Lower leg skin (tissue), 4 donors: Measurements from ENCODE around the gene UBE2L6. TPM values are rescaled to one million over a fixed set of nuclear protein-coding genes. Genes with fewer than 3 reads are reported as not detected.

Source experiments
- DNase-seq, 2 donors: peaks; one replicate each; pipeline ENCODE4 v3.0.0-alpha.2; 2019; ENCODE audit warnings: low spot score in 2 of 2
- H3K4me3 ChIP-seq: fragments of 200-600 bp; sonication (generic); 2 replicates; pipeline ENCODE4 v1.5.1; 2017; ENCODE audit warnings: mild to moderate bottlenecking, low read depth; ENCODE audit not compliant: poor library complexity, severe bottlenecking
- POLR2A ChIP-seq, 2 donors: fragments of 450-650 bp; IDR thresholded peaks; one replicate each; pipeline ENCODE4 v1.6.1; 2016 to 2017; ENCODE audit warnings: antibody characterized with exemption in 2 of 2, mild to moderate bottlenecking in 1 of 2, moderate library complexity in 1 of 2
- WGBS, 2 donors: methylation state at CpG; one replicate each; pipeline ENCODE4 v1.1.5; 2018; 5-methylcytosine and 5-hydroxymethylcytosine counted together
- intact Hi-C: fragments of 100-400 bp; cut with DNase I; formaldehyde crosslinking; loops from one replicate; pipeline ENCODE4 v1.15.0; 2023; ENCODE audit warnings: low total_unique reads
- total RNA-seq, 4 donors: library from RNA; depleted of rRNA; stranded (reverse); fragments of >200 nt; gene quantifications; one replicate each; pipeline ENCODE4 v1.1.0, GENCODE V29; 2016
- TF ChIP-seq, protein P1 (sequence below), 3 donors: fragments of 450-650 bp; IDR thresholded peaks; one replicate each; pipeline ENCODE4 v1.5.1; 2016; ENCODE audit warnings: antibody characterized with exemption in 3 of 3, mild to moderate bottlenecking in 3 of 3, moderate library complexity in 2 of 3

The UBE2L6 gene
- total RNA-seq, 4 donors from 2014 or later = 14.5 to 31.0 (median 19.9) TPM

DNA sequence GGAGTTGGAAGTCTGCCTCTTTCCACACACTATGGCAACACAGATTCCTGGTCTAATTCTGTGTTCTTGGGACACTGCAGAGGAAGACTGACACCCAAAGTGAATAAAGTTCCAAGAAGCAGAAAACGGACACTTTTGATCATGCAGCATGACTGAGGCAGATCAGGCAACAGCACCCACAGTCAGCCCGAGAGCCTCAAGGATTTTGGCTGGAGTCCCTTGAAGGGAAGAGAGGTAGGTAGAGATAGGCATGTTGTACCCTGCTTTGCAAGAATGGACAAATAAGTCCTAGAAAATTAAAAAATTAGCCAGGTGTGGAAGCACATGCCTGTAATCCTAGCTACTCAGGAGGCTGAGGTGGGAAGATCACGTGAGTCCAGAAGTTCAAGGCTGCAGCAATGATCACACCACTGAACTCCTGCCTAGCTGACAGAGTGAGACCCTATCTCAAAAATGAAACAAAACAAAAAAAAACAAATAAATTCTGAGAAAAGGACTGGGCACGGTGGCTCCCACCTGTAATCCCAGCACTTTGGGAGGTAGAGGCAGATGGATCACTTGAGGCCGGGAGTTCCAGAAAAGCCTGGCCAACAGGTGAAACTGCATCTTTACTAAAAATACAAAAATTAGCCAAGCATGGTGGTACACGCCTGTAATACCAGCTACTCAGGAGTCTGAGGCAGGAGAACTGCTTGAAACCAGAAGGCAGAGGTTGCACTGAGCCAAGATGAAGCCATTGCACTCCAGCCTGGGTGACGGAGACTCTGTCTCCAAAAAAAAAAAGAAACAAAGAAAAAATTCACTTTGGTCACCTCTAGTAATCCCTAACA is 58.9 kb downstream of the UBE2L6 start:
- WGBS, 2 donors = 71 to 82% methylated on average over 7 of the region's 7 CpGs
- H3K4me3 ChIP-seq = no peak overlapping the region
- DNase-seq = no peak
- intact Hi-C loops = no loop called here
- TF ChIP-seq, protein P1, sequence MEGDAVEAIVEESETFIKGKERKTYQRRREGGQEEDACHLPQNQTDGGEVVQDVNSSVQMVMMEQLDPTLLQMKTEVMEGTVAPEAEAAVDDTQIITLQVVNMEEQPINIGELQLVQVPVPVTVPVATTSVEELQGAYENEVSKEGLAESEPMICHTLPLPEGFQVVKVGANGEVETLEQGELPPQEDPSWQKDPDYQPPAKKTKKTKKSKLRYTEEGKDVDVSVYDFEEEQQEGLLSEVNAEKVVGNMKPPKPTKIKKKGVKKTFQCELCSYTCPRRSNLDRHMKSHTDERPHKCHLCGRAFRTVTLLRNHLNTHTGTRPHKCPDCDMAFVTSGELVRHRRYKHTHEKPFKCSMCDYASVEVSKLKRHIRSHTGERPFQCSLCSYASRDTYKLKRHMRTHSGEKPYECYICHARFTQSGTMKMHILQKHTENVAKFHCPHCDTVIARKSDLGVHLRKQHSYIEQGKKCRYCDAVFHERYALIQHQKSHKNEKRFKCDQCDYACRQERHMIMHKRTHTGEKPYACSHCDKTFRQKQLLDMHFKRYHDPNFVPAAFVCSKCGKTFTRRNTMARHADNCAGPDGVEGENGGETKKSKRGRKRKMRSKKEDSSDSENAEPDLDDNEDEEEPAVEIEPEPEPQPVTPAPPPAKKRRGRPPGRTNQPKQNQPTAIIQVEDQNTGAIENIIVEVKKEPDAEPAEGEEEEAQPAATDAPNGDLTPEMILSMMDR (IDR thresholded peaks at IDR 0.05) = no peak
- no peak for TF ChIP-seq POLR2A (IDR thresholded peaks at IDR 0.05)

DNA sequence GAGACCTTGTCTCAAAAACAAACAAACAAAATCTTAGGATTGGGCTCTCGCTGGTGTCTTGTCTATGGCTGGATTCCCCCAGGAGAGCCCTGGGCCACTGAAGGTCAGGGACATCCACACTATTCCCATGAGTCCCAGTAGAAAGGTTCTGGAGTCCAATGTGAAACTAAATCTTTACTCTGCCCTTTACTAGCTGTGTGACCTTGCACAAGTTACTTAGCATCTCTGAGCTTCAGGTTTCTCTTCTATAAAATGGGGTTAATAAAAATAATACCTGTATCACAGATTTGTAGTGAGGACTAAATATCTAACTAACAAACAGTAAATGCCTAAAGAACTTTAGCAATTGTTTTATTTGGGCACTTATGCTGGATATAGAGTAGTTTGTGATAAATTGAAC is 61.0 kb downstream of the UBE2L6 start:
- intact Hi-C loops = no loop called here
- whole genome bisulfite sequencing, 2 donors = 88 to 95% methylated on average over 1 of the region's 1 CpG
- TF ChIP-seq POLR2A (IDR thresholded peaks at IDR 0.05) = no peak
- TF ChIP-seq, protein P1 (IDR thresholded peaks at IDR 0.05) = no peak
- DNase-seq = no peak
- no peak overlapping the region for H3K4me3 ChIP-seq

DNA sequence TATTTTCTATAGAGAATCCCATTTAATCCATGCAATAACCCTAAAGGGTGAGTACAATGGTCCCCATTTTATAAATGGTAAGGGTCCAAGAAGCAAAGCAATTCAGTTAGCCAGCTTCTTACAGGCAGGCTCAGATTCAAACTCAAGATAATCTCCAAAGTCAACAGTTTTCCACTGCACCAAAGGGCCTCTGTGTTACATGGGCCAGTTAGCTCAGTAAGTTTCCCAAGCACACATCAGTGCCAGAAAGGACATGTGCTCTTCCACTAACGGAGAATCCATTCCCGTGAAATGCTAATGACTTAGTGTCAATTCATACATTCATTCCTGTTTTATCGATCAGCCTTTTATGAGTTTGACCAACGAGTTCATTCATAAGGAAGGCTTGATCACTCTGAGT is 63.0 kb downstream of the UBE2L6 start:
- intact Hi-C loops = no loop called here
- H3K4me3 ChIP-seq = no peak overlapping the region
- WGBS, 2 donors = 82 to 87% methylated on average over 4 of the region's 4 CpGs
- TF ChIP-seq, protein P1 (IDR thresholded peaks at IDR 0.05) = no peak
- no peak for TF ChIP-seq POLR2A (IDR thresholded peaks at IDR 0.05)
- no peak for DNase-seq

DNA sequence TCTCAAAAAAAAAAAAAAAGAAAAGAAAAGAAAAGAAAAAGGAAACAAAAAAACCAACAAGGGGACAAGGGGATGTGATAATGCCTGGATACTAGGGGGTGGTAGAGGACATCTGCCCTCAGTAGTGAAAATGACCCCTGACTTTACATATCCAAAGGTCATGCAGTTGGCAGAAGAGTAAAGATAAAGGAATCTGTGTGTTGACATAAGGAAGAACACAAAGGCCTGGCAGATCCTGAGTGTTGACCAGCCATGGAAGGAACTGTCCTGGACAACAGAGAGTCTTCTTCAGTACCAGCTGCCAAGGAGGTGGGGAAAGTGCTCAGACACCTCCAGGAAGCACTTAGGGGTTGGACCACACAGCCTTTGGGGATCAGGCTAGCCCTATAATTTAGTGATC is 64.6 kb downstream of the UBE2L6 start:
- no peak overlapping the region for H3K4me3 ChIP-seq
- intact Hi-C loops = no loop called here
- no peak for TF ChIP-seq POLR2A (IDR thresholded peaks at IDR 0.05)
- TF ChIP-seq, protein P1 (IDR thresholded peaks at IDR 0.05) = no peak
- DNase-seq = no peak

DNA sequence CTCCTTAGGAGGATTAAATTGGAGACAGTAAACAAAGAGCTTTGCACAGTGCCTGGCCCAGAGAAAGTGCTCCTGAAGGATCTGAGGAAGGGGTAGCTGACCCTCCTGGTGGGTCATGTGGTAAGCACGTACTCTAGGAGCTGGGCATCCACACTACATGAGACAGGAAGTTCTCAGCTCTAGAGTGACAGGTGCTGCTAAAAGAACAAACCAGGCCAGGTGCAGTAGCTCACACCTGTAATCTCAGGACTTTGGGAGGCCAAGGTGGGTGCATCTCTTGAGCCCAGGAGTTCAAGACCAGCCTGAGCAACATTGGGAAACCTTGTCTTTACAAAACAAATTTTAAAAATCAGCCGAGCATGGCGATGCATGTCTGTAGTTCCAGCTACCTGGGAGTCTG is 65.1 kb downstream of the UBE2L6 start:
- intact Hi-C loops = no loop called here
- WGBS, 2 donors = 89 to 96% methylated on average over 3 of the region's 3 CpGs
- TF ChIP-seq, protein P1 (IDR thresholded peaks at IDR 0.05) = no peak
- TF ChIP-seq POLR2A (IDR thresholded peaks at IDR 0.05) = no peak

DNA sequence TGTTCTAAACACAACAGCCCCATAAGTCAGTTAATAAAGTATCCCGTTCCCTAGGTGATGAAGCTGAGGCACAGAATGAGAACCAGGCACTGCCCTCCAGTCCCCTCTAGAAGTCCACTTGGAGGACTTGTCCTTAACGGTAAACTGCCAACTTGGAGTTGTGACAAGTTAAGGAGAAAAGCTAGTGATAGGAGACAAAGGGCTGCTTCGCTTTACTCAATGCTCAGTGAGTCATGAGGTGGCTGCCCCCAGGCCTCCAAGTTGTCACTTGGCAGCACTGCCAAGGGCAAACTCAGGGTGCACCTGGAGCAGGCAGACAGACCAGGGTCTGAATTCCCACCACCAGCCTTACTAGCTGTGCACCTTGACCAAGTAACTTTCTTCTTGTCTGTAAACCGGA is 65.5 kb downstream of the UBE2L6 start:
- no peak overlapping the region for H3K4me3 ChIP-seq
- WGBS, 2 donors = 43 to 56% methylated on average over 4 of the region's 4 CpGs
- intact Hi-C loops = no loop called here
- DNase-seq = no peak
- no peak for TF ChIP-seq POLR2A (IDR thresholded peaks at IDR 0.05)
- TF ChIP-seq, protein P1 (IDR thresholded peaks at IDR 0.05) = no peak

More for the DNA sequence above, 65.1 kb downstream of the UBE2L6 start:
- no peak for DNase-seq
- no peak overlapping the region for H3K4me3 ChIP-seq
